ENCODE results near the gene ORC3. TPM values are rescaled to one million over a fixed set of nuclear protein-coding genes. Genes with fewer than 3 reads are reported as not detected.

ORC3 gene
- total RNA-seq, 3 donors from 2014 or later = 22.6 to 32.6 (median 26.6) TPM

GRCh38 chr6:87618531-87618930 lies 28.6 kb downstream of the ORC3 start:
- Histone ChIP-seq H3K4me3 (no peak overlapping the region), H3K9me3 (no peaks in the 10 kb centered on the region), H3K36me3 (no peaks in the 10 kb centered on the region), H3K27me3 (no peaks in the 10 kb centered on the region), H3K27ac (no peak overlapping the region), H3K4me1 (no peaks in the 10 kb centered on the region)
- intact Hi-C loops (cut with DNase I; ENCODE audit: low total_unique reads) = no loop called here
- TF ChIP-seq POLR2A (IDR thresholded peaks at IDR 0.05) (no peak), POLR2AphosphoS5 (IDR thresholded peaks at IDR 0.05) (no peak), CTCF (IDR thresholded peaks at IDR 0.05) (no peak)
- no peak for DNase-seq (ENCODE audit: low spot score in 2 of 2)

- Histone ChIP-seq H3K27me3 (no peaks in the 10 kb centered on the region), H3K27ac (no peak overlapping the region), H3K4me1 (no peaks in the 10 kb centered on the region), H3K36me3 (no peaks in the 10 kb centered on the region), H3K9me3 (no peaks in the 10 kb centered on the region), H3K4me3 (no peak overlapping the region)
- intact Hi-C loops (cut with DNase I; ENCODE audit: low total_unique reads) = no loop called here
- TF ChIP-seq POLR2AphosphoS5 (IDR thresholded peaks at IDR 0.05) (no peak), CTCF (IDR thresholded peaks at IDR 0.05) (no peak), POLR2A (IDR thresholded peaks at IDR 0.05) (no peak)
- DNase-seq (ENCODE audit: low spot score in 2 of 2) = no peak
Observed at GRCh38 chr6:87623248-87623647, 33.3 kb downstream of the ORC3 start.

- no peaks in the 10 kb centered on the region for H3K27me3 ChIP-seq
- intact Hi-C loops (cut with DNase I; ENCODE audit: low total_unique reads) = no loop called here
- no peaks in the 10 kb centered on the region for H3K4me1 ChIP-seq
- H3K27ac ChIP-seq = no peak overlapping the region
- DNase-seq (ENCODE audit: low spot score in 2 of 2) = no peak
- no peaks in the 10 kb centered on the region for H3K9me3 ChIP-seq
- no peaks in the 10 kb centered on the region for H3K36me3 ChIP-seq
- H3K4me3 ChIP-seq = no peak overlapping the region
- TF ChIP-seq POLR2AphosphoS5 (IDR thresholded peaks at IDR 0.05) (no peak), POLR2A (IDR thresholded peaks at IDR 0.05) (no peak), CTCF (IDR thresholded peaks at IDR 0.05) (no peak)
Observed at GRCh38 chr6:87628424-87628823, 38.5 kb downstream of the ORC3 start.

GRCh38 chr6:87628881-87629280 lies 38.9 kb downstream of the ORC3 start:
- no peak for DNase-seq (ENCODE audit: low spot score in 2 of 2)
- TF ChIP-seq POLR2A (IDR thresholded peaks at IDR 0.05) = no peak
- TF ChIP-seq CTCF (IDR thresholded peaks at IDR 0.05) = no peak
- no peak for TF ChIP-seq POLR2AphosphoS5 (IDR thresholded peaks at IDR 0.05)
- H3K4me1 ChIP-seq = no peaks in the 10 kb centered on the region
- no peaks in the 10 kb centered on the region for H3K9me3 ChIP-seq
- no peak overlapping the region for H3K4me3 ChIP-seq
- H3K36me3 ChIP-seq = no peaks in the 10 kb centered on the region
- H3K27me3 ChIP-seq = no peaks in the 10 kb centered on the region
- no peak overlapping the region for H3K27ac ChIP-seq
- intact Hi-C loops (cut with DNase I; ENCODE audit: low total_unique reads) = no loop called here

GRCh38 chr6:87630746-87631145 lies 40.8 kb downstream of the ORC3 start:
- no peaks in the 10 kb centered on the region for H3K27me3 ChIP-seq
- intact Hi-C loops (cut with DNase I; ENCODE audit: low total_unique reads) = no loop called here
- H3K27ac ChIP-seq = no peak overlapping the region
- H3K36me3 ChIP-seq = no peaks in the 10 kb centered on the region
- no peak for TF ChIP-seq POLR2AphosphoS5 (IDR thresholded peaks at IDR 0.05)
- no peak for TF ChIP-seq POLR2A (IDR thresholded peaks at IDR 0.05)
- no peak for TF ChIP-seq CTCF (IDR thresholded peaks at IDR 0.05)
- H3K9me3 ChIP-seq = no peaks in the 10 kb centered on the region
- H3K4me3 ChIP-seq = no peak overlapping the region
- no peak for DNase-seq (ENCODE audit: low spot score in 2 of 2)
- no peaks in the 10 kb centered on the region for H3K4me1 ChIP-seq
